HAP-1 (cell line): Measurements from ENCODE around the gene CMIP.

Experiments used
- DNase-seq, 2 experiments: peaks; one replicate each; pipeline ENCODE4 v3.0.0-alpha.2; 2016 to 2020; ENCODE audit warnings: low spot score in 2 of 2
- H3K27me3 ChIP-seq: fragments of 250-450 bp; sonication (Bioruptor Pico); 2 replicates; pipeline ENCODE4 v1.5.1; 2020; ENCODE audit warnings: low read depth, mild to moderate bottlenecking, moderate library complexity
- H3K36me3 ChIP-seq: fragments of 250-450 bp; sonication (Bioruptor Pico); replicated peaks from 2 replicates; pipeline ENCODE4 v1.5.1; 2020; ENCODE audit warnings: mild to moderate bottlenecking
- H3K4me1 ChIP-seq: fragments of 250-450 bp; sonication (Bioruptor Pico); 2 replicates; pipeline ENCODE4 v1.5.1; 2020; ENCODE audit warnings: mild to moderate bottlenecking
- H3K4me3 ChIP-seq: fragments of 250-450 bp; sonication (Bioruptor Pico); 2 replicates; pipeline ENCODE4 v1.5.1; 2020; ENCODE audit warnings: mild to moderate bottlenecking, moderate library complexity
- H3K9me3 ChIP-seq: fragments of 250-450 bp; sonication (Bioruptor Pico); 2 replicates; pipeline ENCODE4 v1.5.1; 2020; ENCODE audit warnings: mild to moderate bottlenecking, moderate library complexity
- in situ Hi-C: fragments of 300-500 bp; cut with MboI; formaldehyde crosslinking; loops from 3 replicates; pipeline ENCODE4 v1.14.3; 2020; ENCODE audit warnings: low sequenced_read_pairs, inconsistent platforms, mixed read lengths

CMIP gene

GRCh38 chr16:81700071-81700779 is 255.6 kb downstream of the CMIP start:
- H3K27me3 ChIP-seq, result no peaks in the 10 kb centered on the region
- no peaks in the 10 kb centered on the region for H3K9me3 ChIP-seq
- peaks cover 10% of the 10 kb centered on the region for H3K36me3 ChIP-seq
- in situ Hi-C loops, result no loop called here
- H3K4me3 ChIP-seq, result no peak overlapping the region
- no peaks in the 10 kb centered on the region for H3K4me1 ChIP-seq
- no peak for DNase-seq

DNA sequence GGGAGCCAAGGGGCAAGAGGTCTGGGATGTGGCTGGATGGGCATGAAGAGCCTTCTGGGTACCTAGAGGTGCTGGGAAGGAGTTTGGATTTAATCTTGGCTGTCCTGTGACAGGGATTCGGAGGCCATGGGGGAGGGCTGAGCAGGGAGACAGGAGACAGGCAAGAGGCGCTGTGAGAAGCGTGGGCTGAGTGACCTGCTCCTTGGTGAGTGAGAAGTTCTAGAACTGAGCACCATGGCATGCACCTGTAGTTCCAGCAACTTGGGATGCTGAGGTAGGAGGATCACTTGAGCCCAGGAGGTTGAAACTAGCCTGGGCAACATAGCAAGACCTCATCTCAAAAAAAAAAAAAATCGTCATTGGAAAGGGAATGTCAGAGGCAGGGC is 256.2 kb downstream of the CMIP start:
- peaks cover 15% of the 10 kb centered on the region for H3K36me3 ChIP-seq
- H3K27me3 ChIP-seq, result no peaks in the 10 kb centered on the region
- no peak for DNase-seq
- in situ Hi-C loops, result no loop called here
- H3K4me3 ChIP-seq, result no peak overlapping the region
- no peaks in the 10 kb centered on the region for H3K9me3 ChIP-seq
- H3K4me1 ChIP-seq, result no peaks in the 10 kb centered on the region

DNA sequence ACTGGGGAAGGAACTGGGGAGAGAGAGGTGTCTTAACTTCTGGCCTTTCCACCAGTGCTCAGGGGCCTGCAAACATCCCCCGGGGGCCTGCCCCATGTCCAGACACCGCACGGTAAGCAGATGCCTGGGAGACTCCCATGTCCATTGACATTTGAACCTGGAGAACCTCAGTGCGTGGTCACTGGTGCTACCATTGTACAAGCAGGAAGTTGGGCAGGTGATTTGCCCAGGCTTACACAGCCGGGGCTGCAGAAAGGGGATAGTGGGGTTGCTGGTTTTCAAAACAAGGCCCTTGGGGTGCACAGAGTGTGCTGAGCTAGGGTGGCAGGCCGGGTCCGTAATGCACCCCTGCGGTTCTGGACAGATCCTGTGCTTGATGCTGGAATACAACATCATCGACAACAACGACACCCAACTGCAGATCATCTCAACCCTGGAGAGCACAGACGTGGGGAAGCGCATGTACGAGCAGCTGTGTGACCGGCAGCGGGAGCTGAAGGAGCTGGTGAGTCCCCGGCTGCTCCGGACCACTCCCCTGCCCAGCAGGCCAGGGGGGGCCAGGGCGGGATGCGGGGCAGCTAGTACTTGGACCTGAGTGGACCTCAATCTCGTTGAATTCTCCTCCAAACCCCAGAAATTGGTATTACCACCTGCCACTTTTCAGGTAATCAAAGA is 256.8 kb downstream of the CMIP start:
- peaks cover 15% of the 10 kb centered on the region for H3K36me3 ChIP-seq
- no peaks in the 10 kb centered on the region for H3K4me1 ChIP-seq
- in situ Hi-C loops, result no loop called here

DNA sequence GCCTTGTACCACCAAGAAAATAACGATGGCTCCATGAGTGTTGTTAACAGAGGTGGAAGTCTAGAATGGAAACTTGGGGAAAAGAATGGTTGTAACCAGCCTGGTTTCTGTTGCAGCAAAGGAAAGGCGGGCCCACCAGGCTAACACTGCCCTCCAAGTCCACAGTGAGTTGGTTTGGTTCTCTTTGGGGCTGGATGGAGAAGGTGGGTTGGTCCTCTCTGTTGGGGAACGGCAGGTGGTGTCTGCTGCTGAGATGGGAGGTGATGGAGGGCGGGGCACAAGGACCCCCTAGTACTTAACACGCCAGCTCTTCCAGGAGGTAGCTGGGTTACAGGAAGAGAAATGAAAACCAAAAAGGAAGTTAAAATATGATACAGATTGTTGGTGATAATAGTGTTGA is 257.9 kb downstream of the CMIP start:
- no peak for DNase-seq
- Histone ChIP-seq H3K4me3 (no peak overlapping the region), H3K36me3 (peaks cover 16% of the 10 kb centered on the region), H3K27me3 (no peaks in the 10 kb centered on the region), H3K9me3 (no peaks in the 10 kb centered on the region), H3K4me1 (no peaks in the 10 kb centered on the region)
- in situ Hi-C loops, result no loop called here

More for the DNA sequence above, 256.8 kb downstream of the CMIP start:
- Histone ChIP-seq H3K9me3 (no peaks in the 10 kb centered on the region), H3K27me3 (no peaks in the 10 kb centered on the region), H3K4me3 (no peak overlapping the region)
- no peak for DNase-seq

DNA sequence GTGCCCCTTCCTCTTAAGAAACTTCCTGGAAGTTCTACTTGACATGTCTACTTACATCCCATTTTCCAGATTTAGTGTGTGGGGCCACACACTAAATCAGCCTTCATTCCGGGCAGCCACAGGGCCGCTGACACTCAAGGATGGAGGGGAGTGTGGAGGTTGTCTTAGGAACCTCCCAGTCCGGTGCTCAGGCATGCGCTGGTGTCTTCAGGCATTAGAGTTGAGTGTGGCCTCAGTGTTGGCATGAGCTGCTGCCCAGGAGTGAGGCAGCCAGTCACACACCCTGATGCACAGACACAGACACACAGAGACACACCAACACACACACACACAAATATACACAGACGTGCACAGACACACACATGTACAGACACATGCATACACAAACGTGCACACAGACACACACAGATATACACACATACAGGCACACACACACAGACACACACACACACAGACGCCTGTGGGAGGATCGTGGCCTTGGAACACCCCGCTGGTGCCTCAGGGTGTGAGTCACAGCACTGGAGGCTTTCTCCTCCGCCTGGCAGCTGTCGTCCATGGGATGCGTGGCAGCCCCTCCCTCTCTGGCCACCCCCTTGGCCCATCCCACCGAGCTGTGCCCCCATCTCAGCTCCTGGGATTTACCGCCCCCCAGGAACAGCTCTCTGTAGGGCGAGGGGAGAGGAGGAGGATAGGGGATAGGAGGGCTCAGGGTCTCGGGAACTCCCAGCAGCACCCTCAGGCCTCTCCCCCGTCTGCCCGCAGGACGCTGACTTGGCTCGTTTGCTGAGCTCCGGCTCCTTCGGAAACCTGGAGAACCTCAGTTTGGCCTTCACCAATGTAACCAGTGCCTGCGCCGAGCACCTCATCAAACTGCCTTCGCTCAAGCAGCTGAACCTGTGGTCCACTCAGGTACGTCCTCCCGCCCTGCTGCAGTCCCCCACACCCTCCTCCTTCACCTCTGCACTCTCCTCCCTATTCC is 258.9 kb downstream of the CMIP start:
- in situ Hi-C loops, result no loop called here
- DNase-seq, result no peak
- Histone ChIP-seq H3K36me3 (peaks cover 22% of the 10 kb centered on the region), H3K4me3 (no peak overlapping the region), H3K4me1 (no peaks in the 10 kb centered on the region), H3K27me3 (no peaks in the 10 kb centered on the region), H3K9me3 (no peaks in the 10 kb centered on the region)

GRCh38 chr16:81705261-81705660 is 260.7 kb downstream of the CMIP start:
- H3K36me3 ChIP-seq, result peaks cover 23% of the 10 kb centered on the region
- in situ Hi-C loops, result no loop called here

GRCh38 chr16:81706327-81707295 is 262.0 kb downstream of the CMIP start:
- peaks cover 23% of the 10 kb centered on the region for H3K36me3 ChIP-seq
- DNase-seq, result no peak
- no peak overlapping the region for H3K4me3 ChIP-seq
- H3K9me3 ChIP-seq, result no peaks in the 10 kb centered on the region
- in situ Hi-C loops, result no loop called here
- H3K4me1 ChIP-seq, result no peaks in the 10 kb centered on the region
- no peaks in the 10 kb centered on the region for H3K27me3 ChIP-seq

More at GRCh38 chr16:81705261-81705660, 260.7 kb downstream of the CMIP start:
- DNase-seq, result no peak
- Histone ChIP-seq H3K9me3 (no peaks in the 10 kb centered on the region), H3K4me3 (no peak overlapping the region), H3K4me1 (no peaks in the 10 kb centered on the region), H3K27me3 (no peaks in the 10 kb centered on the region)

- no peaks in the 10 kb centered on the region for H3K4me1 ChIP-seq
- H3K4me3 ChIP-seq, result no peak overlapping the region
- H3K27me3 ChIP-seq, result no peaks in the 10 kb centered on the region
- DNase-seq, result no peak
- no peaks in the 10 kb centered on the region for H3K9me3 ChIP-seq
- in situ Hi-C loops, result no loop called here
- peaks cover 17% of the 10 kb centered on the region for H3K36me3 ChIP-seq
Observed at GRCh38 chr16:81707411-81708265, 263.0 kb downstream of the CMIP start.

GRCh38 chr16:81708266-81709015 is 263.8 kb downstream of the CMIP start:
- H3K9me3 ChIP-seq, result no peaks in the 10 kb centered on the region
- H3K4me3 ChIP-seq, result no peak overlapping the region
- peaks cover 17% of the 10 kb centered on the region for H3K36me3 ChIP-seq
- H3K27me3 ChIP-seq, result no peaks in the 10 kb centered on the region
- in situ Hi-C loops, result no loop called here
- H3K4me1 ChIP-seq, result no peaks in the 10 kb centered on the region
- no peak for DNase-seq

DNA sequence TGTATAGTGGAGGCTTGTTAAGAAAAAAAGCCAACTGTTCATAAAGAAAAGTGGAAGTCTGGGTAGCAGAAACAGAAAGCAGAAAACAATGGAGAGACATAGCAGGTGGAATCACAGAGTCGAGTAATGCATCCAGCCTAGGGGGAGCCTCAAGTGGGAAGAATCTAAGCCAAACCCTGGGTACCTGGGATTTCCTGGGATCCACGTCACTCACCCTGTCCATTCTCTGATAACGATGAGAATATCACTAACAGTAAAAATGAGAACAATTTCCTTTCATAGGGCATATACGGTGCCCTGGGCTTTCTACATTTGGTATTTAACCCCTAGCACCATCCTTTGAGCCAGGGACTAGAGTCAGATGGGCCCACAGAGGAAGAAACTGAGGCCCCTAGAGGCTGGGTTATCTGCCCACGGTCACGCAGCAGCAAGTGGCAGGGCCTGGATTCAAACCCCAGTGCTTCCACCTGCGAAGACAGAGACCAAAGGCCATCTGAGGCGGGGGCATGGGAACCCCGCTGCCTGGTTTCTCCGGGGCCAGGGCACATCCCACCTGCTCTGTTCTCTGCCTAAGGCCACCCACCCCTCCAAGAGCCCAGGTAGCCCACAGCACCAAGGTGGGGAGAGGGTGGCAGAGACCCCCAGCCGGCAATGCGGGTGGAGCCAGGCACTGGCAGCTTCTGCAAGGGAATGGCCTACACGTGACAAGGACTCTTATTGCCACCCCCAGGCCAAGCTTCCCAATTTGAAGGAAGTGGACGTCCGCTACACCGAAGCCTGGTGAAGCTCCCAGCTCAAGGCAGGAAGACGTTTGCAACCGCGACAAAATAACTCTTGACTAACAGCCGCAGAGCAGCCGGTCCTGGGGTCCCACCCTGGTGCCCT is 264.6 kb downstream of the CMIP start:
- Histone ChIP-seq H3K36me3 (peaks cover 17% of the 10 kb centered on the region), H3K27me3 (no peaks in the 10 kb centered on the region), H3K4me3 (no peak overlapping the region), H3K9me3 (no peaks in the 10 kb centered on the region), H3K4me1 (no peaks in the 10 kb centered on the region)
- no peak for DNase-seq
- in situ Hi-C loops, result no loop called here

DNA sequence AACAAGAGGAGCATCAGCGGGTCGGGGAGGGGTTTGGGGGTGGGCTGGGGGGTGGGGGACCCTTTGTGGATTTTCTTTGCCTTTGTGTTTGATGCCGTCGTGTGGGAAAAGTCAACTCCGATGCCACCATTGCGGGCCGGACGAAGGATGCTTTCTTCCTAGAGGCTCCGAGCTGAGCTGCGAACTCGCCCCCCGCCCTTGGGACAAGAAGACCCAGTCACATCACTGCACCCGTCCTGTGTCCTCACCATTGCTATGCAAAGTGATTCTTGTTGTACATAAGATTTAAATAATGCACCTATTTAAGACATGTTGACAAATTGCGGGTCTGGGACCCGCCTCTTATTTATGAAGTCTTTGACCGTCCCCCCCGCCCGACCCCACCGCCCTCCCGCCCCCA is 265.4 kb downstream of the CMIP start:
- Histone ChIP-seq H3K4me1 (no peaks in the 10 kb centered on the region), H3K27me3 (no peaks in the 10 kb centered on the region), H3K36me3 (peaks cover 17% of the 10 kb centered on the region), H3K4me3 (no peak overlapping the region), H3K9me3 (no peaks in the 10 kb centered on the region)
- in situ Hi-C loops, result no loop called here
- DNase-seq, result no peak
